Muscle layer of duodenum (tissue), 2 donors: ENCODE data around the gene OR2T1.
"Not testable (repeated sequence)": the region's sequence is repeated elsewhere in the genome, so short reads cannot be mapped to it uniquely, and the experiment has no call there.

Experiments
- H3K27ac ChIP-seq: one replicate; pipeline ENCODE4 v1.7.0; 2013; ENCODE audit warnings: mild to moderate bottlenecking, low read length
- H3K27me3 ChIP-seq: one replicate; pipeline ENCODE4 v1.7.0; 2013; ENCODE audit warnings: low read depth, mild to moderate bottlenecking, control low read depth, low read length
- H3K36me3 ChIP-seq, 2 donors: one replicate each; pipeline ENCODE4 v1.7.0; 2013; ENCODE audit warnings: low read length in 2 of 2, control low read depth in 1 of 2, mild to moderate bottlenecking in 1 of 2; ENCODE audit not compliant: insufficient read depth in 2 of 2, control insufficient read depth in 1 of 2
- H3K4me1 ChIP-seq, 2 donors: one replicate each; pipeline ENCODE4 v1.7.0; 2013; ENCODE audit warnings: low read length in 2 of 2, mild to moderate bottlenecking in 2 of 2, control low read depth in 1 of 2, moderate library complexity in 1 of 2; ENCODE audit not compliant: insufficient read depth in 2 of 2, control insufficient read depth in 1 of 2
- H3K4me3 ChIP-seq, 2 donors: one replicate each; pipeline ENCODE4 v1.7.0; 2013; ENCODE audit warnings: low read length in 2 of 2, low read depth in 1 of 2, mild to moderate bottlenecking in 1 of 2
- H3K9me3 ChIP-seq, 2 donors: one replicate each; pipeline ENCODE4 v1.7.0; 2013; ENCODE audit warnings: low read length in 2 of 2, control low read depth in 1 of 2, mild to moderate bottlenecking in 1 of 2; ENCODE audit not compliant: control insufficient read depth in 1 of 2
- donor health status: healthy.

Gene OR2T1

DNA sequence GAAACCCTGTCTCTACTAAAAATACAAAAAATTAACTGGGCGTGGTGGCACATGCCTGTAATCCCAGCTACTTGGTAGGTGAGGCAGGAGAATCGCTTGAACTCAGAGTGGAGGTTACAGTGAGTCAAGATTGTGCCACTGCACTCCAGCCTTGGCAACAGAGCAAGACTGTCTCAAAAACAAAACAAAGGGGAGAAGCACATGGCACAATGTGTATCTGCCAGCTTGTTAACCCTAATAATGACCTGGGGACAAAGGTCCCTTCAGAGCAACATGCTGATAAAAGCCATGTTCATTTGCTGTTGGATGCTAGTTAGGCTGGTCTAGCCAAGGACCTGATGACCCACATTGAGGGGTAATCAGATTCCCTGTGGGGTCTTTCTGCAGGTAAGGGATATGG lies 53.8 kb downstream of the OR2T1 start:
- H3K9me3 ChIP-seq, H3K4me1 ChIP-seq, H3K27me3 ChIP-seq, H3K36me3 ChIP-seq, H3K27ac ChIP-seq, H3K4me3 ChIP-seq: not testable (repeated sequence)
